ENCODE results near the gene VEGFA. TPM values are rescaled to one million over a fixed set of nuclear protein-coding genes. Genes with fewer than 3 reads are reported as not detected.

VEGFA gene
- total and polyA plus RNA-seq, 2 of the 8 experiments (the other 6 are each of a cell fraction or from before 2014, with no cell fraction given) = 42.2 to 58.5 TPM

DNA sequence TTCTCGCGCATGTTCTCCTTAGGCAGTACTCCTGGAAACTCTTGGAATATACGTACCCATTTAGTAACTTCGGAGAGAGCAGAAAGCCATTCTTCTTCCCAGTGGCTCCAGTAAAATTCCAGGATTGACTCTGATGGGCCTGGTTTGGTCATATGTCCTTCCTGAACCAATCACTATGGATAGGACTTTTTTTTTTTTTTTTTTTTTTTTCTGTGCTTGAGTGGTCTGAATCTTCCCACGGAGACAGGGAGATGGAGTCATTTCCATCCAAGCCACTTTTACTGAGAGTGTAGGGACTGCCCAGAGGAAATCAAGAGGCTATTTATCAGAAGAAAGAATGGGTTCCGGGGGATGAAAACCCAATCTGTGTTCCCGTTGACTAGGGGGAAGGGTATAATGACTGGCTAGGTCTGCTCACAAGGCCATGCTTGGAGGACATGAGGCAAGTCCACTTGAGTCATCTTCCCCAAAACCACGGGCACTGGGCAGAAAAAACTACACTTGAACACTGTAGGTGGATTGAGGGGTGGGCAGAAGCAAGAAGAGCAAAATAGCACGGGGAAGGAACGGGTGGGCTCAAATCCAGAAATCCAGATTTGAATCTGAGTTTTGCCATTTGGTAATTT lies 47.0 kb upstream of the VEGFA start (continued):
- TF ChIP-seq BCL11A (IDR thresholded peaks at IDR 0.05; ENCODE audit: low read depth in 2 of 2, low read length in 2 of 2) = no peak
- no peak for TF ChIP-seq BACH1 (IDR thresholded peaks at IDR 0.05; ENCODE audit: low read length)
